Kidney capillary endothelial cell (primary cell): ENCODE data around the gene DNAH6.

ENCODE experiments used
- DNase-seq: peaks from one replicate; pipeline ENCODE4 v3.0.0-alpha.2; 2018; ENCODE audit warnings: low spot score

The DNAH6 gene

GRCh38 chr2:84801811-84802210 lies 285.5 kb downstream of the DNAH6 start:
- DNase-seq, result no peak

GRCh38 chr2:84805250-84805958 lies 289.1 kb downstream of the DNAH6 start:
- no peak for DNase-seq

GRCh38 chr2:84807063-84807485 lies 290.8 kb downstream of the DNAH6 start:
- DNase-seq, result no peak

- DNase-seq, result no peak
Measured at GRCh38 chr2:84808279-84808678, 292.0 kb downstream of the DNAH6 start.

- no peak for DNase-seq
Measured at GRCh38 chr2:84811839-84812431, 295.6 kb downstream of the DNAH6 start.

- DNase-seq, result no peak
Measured at GRCh38 chr2:84815146-84815545, 298.8 kb downstream of the DNAH6 start.

- no peak for DNase-seq
Measured at GRCh38 chr2:84816426-84817026, 300.2 kb downstream of the DNAH6 start.

- DNase-seq, result no peak
Measured at GRCh38 chr2:84817239-84817655, 300.9 kb downstream of the DNAH6 start.

- no peak for DNase-seq
Measured at GRCh38 chr2:84821806-84822205, 305.5 kb downstream of the DNAH6 start.

GRCh38 chr2:84823229-84823628 lies 306.9 kb downstream of the DNAH6 start:
- no peak for DNase-seq

GRCh38 chr2:84823788-84824187 lies 307.5 kb downstream of the DNAH6 start:
- DNase-seq, result no peak

GRCh38 chr2:84827978-84828575 lies 311.8 kb downstream of the DNAH6 start:
- no peak for DNase-seq

GRCh38 chr2:84829693-84830092 lies 313.4 kb downstream of the DNAH6 start:
- DNase-seq, result no peak

GRCh38 chr2:84830095-84830494 lies 313.8 kb downstream of the DNAH6 start:
- no peak for DNase-seq

- no peak for DNase-seq
Measured at GRCh38 chr2:84830758-84831500, 314.6 kb downstream of the DNAH6 start.

GRCh38 chr2:84832772-84833461 lies 316.6 kb downstream of the DNAH6 start:
- DNase-seq, result no peak

- DNase-seq, result no peak
Measured at GRCh38 chr2:84833481-84834150, 317.3 kb downstream of the DNAH6 start.

GRCh38 chr2:84836215-84836614 lies 319.9 kb downstream of the DNAH6 start:
- DNase-seq, result no peak

- DNase-seq, result no peak
Measured at GRCh38 chr2:84838434-84839145, 322.3 kb downstream of the DNAH6 start.

- DNase-seq, result no peak
Measured at GRCh38 chr2:84839851-84840250, 323.6 kb downstream of the DNAH6 start.

GRCh38 chr2:84840306-84840705 lies 324.0 kb downstream of the DNAH6 start:
- no peak for DNase-seq
